GM18858 (cell line): ENCODE data around the gene PIK3CA.

ENCODE experiments used
- ATAC-seq: cut with Tn5 transposase; IDR thresholded peaks from one replicate; pipeline ENCODE4 v1.9.1; 2021; ENCODE audit not compliant: unreplicated experiment

Gene PIK3CA

DNA sequence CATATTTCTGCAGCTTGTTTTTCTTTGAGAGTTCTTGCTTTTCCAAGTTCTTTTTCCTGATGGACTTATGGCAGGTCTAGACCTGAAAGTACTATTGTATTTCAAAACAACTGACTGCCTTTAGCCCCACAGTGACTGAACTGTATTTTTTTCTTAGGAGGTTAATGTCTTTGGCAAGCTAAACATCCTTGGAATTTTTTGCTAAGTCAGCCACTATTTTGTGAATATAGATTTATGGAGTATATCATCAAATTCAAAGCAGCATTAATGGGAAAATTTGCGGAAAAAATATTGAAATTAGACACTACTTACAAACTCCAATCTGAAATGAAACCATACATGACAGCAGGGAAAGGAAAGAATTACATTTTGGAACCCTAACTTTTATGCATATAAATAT, 8.6 kb downstream of the PIK3CA start:
- ATAC-seq = no peak

- peak; percentile 78 for ATAC-seq
Observed at GRCh38 chr3:179158336-179159039, 10.3 kb downstream of the PIK3CA start.

DNA sequence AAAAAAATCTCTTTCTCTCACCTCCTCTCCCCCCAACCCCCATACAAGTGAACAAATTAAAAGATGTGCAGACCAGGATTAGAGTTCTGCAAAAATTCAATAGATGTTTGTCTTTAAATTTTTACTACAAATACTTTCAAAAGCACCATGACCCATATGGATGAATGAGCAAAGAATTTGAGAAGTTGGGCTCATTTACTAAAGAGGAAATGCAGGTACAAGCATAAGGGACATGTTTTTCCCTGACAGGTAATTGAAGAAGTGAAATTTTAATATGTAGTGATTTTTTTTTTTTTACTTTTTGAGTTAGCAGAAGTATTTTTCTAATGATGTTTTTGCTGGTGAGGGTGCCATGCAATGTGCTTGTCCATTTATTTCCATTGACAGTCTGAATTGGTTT, 15.3 kb downstream of the PIK3CA start:
- no peak for ATAC-seq

- no peak for ATAC-seq
Observed at GRCh38 chr3:179164857-179165256, 16.7 kb downstream of the PIK3CA start.

DNA sequence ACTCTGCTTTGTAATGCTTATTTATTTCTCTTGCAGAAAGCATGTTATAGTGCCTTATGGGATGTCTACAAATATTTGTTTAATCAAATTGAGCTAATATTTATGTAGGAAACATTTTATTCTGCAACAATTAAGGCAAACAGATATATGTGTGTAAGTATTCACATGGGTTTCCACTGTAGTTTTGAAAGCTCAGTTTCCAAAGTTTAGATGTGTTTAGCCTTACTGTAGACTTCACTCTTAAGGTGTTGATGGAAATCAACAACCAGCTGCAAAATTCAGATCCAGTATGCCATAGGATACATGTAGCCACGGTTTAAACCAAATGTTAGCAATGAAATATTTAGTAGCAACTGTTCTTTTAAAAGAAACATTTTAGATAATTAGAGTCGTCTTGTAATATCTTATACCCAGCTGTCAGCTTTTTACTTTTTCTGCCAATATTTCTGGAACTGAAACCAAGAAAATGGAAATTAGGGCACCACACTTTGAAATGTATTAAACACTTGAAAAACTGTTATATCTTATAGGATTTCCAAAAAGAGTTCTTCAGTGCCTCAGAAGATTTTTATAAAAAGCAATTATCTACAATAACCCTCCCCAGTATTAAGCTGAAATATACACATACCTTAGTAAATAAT, 18.5 kb downstream of the PIK3CA start:
- ATAC-seq = no peak

DNA sequence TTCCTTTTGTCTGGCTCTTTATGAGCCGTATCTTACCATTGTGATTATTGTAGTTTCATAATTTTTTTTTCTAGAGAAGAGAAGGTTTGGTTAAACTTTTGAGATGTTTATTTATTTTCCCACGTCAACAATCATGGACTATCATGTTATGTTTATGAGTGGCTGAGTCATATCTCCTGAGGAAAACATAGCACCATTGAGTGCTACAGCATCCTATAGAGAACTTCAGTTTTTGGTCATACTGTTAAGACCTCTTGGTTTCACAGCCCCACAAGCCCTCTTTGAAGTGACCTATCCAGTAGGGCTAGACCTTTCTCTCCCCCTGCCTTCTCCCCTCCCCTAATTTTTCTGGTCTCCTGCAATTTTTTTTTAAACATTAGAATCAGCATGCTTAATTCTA, 20.8 kb downstream of the PIK3CA start:
- no peak for ATAC-seq

GRCh38 chr3:179172546-179172945, 24.4 kb downstream of the PIK3CA start:
- no peak for ATAC-seq

DNA sequence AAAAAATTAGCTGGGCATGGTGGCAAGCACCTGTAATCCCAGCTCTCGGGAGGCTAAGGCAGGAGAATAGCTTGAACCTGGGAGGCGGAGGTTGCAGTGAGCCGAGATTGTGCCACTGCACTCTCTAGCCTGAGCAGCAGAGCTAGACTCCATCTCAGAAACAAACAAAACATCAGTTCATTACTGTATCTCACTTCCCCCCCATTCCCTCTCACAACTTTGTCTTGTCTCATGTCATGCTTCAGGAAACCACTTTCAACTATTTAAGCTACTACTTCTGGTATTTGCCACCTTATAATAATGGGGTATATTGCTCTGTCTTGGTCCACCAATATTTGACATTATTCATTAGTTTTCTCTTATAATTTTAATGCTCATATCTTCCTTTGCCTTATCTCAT, 26.2 kb downstream of the PIK3CA start:
- peak; percentile 55 for ATAC-seq

- peak; percentile 39 for ATAC-seq
Observed at GRCh38 chr3:179174898-179175297, 26.7 kb downstream of the PIK3CA start.

GRCh38 chr3:179175358-179175757, 27.2 kb downstream of the PIK3CA start:
- no peak for ATAC-seq

- ATAC-seq = no peak
Observed at GRCh38 chr3:179177611-179178010, 29.5 kb downstream of the PIK3CA start.

DNA sequence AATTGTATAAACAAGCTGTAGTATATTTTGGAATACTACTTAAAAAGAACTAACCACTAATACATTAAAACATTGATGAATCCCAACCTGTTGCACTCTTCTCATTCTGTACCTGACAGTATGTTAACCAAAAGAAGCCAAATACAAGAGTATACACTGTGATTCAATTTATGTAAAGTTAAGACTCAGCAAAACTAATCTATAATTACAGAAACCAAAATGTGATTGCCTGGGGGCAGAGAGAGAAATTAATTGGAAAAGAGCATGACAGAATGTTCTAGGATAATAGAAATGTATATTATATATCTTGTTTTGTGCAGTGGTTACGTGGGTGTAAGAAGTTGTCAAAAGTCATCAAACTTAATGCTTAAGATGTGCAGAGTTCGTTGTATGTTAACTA, 31.1 kb downstream of the PIK3CA start:
- no peak for ATAC-seq

DNA sequence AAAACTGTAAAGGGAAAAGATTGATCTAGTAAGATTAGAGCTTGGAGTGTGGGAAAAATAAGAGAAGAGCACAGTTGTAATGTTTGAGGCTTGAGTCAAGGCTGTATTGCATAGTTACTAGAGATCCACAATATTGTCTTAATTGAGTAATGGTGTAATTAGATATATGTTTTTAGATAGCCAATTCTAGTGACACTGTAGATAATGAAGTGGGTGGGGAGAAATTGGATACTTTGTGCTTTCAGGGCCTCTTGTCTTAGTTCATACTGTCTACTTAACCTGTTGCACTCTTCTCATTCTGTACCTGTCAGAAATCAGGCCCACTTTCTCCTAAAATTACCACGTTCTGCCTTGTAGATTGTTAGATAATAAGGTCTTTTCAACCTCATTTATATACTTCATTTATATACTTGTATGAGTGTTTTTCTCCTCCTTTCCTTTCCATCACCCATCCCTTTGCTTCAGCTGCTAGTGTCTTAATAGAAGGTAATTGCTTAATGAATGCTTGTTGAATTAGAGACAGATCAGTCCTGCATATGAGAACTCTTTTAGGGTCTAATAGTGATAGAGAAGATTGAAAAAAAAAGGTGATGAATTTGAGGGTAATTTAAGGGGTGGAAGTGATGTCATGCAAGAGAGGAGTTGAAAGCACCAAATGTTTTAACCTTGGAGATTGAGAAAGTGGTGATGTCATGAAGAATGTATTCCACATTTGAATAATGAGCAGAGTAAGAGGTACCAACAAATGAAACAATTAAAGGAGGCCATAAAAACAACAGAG, 32.0 kb downstream of the PIK3CA start:
- no peak for ATAC-seq

DNA sequence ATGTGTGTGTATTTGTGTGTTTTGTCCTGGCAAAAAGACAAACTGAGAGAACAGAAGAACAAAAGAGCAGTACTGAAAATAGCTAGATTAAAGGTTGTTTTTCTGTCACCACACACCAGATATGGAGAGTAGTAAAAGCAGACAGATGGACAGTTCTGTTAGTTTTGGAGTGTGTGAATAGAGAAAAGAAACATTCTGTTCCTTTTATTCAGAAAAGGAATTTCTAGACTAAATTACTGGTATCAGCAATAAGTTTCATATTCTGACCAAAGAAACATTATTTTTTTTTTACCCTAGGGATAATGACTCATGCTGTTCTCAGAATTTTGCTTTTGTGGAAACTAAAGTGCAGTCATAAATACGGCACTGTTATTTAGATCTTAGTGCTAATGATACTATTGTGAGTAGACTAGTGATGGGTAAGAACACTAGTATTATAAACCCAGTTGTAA, 32.9 kb downstream of the PIK3CA start:
- peak; percentile 65 for ATAC-seq

DNA sequence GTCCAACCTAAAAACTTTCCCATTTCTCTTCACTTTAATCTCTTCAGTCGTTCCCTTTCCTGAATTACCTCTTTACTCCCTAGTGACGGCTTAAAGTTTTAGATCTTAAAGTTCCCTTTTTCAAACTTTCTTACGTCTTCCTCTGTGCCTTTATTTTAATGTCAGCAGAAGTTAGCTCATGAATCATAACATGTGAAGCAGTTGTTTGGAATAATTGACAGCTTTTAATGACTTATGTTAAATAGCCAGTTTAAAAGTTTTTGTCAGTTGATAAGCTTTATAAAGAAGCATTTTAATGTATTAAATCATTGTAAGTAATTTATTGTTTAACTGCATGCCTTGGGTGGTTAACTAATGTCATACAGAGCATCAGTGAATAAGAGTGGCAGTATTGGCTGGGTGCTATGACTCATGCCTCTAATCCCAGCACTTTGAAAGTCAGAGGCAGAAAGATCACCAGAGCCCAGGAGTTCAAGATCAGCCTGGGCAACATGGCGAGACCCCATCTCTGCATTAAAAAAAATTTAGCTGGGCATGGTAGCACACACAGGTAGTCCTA, 33.9 kb downstream of the PIK3CA start:
- no peak for ATAC-seq

DNA sequence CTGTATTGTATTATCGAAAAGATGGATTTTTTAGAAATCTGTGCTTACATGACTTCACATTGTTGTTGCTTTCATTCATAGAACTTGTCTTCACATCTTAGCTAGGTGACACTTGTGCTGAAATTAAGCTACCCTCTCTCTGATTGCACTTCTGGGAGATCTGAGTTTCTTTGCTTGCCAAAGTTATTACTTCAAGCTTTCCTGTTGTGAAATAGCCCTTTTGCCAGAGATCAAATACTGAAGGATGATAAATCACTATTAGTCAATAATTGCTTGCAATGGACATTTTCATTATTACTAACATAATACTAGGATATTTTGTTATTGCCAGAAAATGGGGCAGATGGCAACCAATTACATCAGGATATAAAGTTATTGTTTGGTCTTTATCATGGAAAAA, 34.7 kb downstream of the PIK3CA start:
- no peak for ATAC-seq

DNA sequence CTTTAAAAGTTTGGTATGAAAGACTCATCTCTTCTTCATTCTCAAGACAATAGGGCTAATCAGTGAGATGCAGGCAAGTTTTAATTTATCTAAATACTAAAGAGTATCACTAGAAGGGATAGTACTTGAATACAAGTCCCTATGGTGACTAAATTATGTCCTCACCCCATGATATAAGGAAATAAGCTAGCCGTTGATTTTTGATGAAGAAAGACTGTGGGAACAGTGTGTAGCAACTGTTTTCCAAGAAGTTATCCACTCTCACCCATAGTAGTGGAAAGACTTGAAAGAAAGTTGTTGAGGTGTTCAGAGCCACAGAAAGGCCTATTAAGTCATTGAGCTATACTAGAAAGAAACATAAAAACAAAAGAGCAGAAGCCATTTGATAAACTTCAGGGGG, 36.7 kb downstream of the PIK3CA start:
- no peak for ATAC-seq

DNA sequence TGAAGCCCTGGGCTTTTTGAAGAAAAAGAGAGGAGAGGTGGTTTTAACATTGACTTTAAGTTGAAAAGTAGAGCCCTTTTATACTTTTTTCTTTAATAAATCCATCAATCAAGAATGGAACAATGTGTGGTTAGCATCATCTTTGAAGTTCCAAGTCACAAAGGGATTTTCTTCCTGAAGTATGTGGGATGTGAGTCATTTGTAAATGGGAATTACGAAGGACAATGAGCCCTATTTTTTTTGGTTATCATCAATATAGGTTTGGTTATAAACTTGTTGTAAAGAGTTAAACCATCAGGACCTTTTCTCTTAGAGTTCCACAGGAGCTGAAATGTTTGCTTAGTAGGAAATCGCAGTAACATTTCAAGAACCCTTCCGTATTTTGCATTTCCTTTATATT, 38.3 kb downstream of the PIK3CA start:
- ATAC-seq = no peak

- no peak for ATAC-seq
Observed at GRCh38 chr3:179189759-179190158, 41.6 kb downstream of the PIK3CA start.

- ATAC-seq = no peak
Observed at GRCh38 chr3:179190581-179190980, 42.4 kb downstream of the PIK3CA start.

GRCh38 chr3:179192542-179192941, 44.4 kb downstream of the PIK3CA start:
- ATAC-seq = no peak

DNA sequence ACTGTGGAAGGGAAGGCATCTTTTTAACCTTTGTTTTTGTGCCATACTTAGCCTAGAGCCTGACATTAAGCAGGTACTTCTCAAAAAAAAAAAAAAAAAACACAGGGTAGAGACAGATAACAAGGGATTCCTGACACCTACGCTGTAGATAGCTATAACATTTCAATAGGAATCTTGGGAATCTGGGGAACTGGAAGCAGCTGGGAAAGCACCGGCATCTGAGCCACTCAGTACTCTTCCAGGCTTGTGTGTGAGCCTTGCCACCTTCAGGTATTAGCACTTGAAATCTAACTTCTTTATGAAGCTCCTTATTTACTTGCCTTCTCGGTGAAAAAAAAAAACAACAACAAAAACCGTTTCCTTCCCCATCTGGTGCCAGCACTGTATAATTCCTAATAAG, 46.8 kb downstream of the PIK3CA start:
- no peak for ATAC-seq
